ENCODE measurements around the gene NSA2.

Gene NSA2

DNA sequence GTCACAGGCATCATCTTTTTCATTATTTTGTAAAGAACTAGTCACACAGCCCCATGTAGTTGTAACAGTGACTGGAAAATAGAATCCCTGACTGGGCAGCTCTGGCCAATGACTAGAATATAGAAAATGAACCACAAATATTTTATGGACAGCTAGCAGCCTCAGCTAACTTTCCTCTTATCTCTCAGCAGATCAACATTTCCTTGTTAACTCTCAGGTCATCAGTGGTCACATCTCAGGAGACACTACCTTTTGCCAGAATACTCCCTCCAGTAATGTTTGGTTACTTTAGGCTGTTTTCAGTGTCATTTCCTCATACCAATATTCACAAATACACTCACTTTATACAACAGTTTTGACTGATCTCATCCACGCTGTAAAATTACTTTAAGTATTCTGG is 55.2 kb downstream of the NSA2 start:
- DNase-seq: no peak

- no peak for DNase-seq
Measured at GRCh38 chr5:74829413-74829812, 62.4 kb downstream of the NSA2 start.
